Measurements from ENCODE around the gene SARDH. TPM values are rescaled to one million over a fixed set of nuclear protein-coding genes. Genes with fewer than 3 reads are reported as not detected.

SARDH gene
- total RNA-seq, 4 donors from 2014 or later, result 0.39 to 2.9 (median 0.51) TPM

DNA sequence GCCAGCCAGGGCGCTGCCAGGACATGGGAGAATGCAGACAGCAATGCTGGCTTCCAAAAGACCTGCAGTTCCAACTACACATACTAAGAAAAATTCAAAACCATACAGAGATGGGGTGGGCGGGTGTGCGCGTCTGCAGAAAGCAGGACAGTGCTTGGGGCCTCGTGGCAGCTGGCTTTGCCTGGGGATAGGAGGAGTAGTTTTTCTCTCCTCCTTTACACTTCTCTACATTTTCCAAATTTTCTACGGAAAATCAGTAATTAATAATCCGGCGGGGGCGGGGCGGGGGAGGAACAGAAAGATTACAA lies 43.6 kb upstream of the SARDH start:
- WGBS, result 83% methylated on average over 10 of the region's 10 CpGs
- intact Hi-C loops (cut with DNase I), result loop anchor here (2.0 kb wide), 1 partner anchor 213 kb away; no protein-coding TSS in a partner anchor

DNA sequence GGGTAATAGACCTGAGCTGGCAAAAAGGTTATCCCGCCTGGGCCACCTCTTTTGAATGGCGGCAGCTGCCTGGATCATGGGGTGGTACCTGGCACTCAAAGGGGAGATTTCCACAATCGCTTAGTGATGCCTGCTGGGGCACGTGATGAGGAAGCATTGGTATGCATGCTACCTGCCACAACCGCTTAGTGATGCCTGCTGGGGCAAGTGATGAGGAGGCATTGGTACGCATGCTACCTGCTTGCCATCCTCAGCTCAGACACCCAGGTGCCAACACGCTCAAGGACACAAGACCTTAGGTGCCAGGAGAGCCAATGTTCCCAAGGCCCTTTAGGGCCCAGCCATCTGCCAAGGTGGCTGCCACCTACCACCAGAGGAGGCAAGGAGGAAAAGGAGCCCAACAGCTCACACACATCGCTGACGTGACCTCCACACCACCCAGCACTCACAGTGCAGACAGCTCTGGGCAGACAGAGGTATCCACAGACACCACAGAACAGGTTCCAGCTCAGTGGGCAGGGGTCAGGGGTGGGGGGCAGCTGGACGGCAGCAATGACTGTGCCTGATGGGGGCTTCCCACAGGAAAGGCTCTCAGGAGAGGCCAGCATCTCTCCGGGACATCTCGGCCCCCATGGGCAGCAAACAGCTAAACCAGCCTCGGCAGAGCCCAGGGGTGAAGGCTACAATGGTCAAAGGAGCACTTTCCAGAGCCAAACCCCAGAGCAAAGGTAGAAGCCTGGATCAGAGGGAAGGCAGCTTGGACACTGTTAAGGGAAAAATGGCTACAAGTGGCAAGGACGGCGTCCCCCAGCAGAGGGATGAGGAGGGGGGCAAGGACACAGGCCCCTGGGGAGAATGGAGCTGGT lies 43.0 kb upstream of the SARDH start:
- no peaks in the 10 kb centered on the region for H3K27me3 ChIP-seq
- intact Hi-C loops (cut with DNase I), result no loop called here

More for the DNA sequence above, 43.6 kb upstream of the SARDH start:
- DNase-seq (ENCODE audit: extremely low spot score), result no peak
- peaks cover 4 to 62% (median 28%) of the 10 kb centered on the region in 4 donors for H3K36me3 ChIP-seq
- no peak overlapping the region for H3K4me3 ChIP-seq
- no peak overlapping the region for H3K27ac ChIP-seq (replicated peaks in 1 of 4)
- peaks cover 4 to 8% (median 7%) of the 10 kb centered on the region in 4 donors for H3K4me1 ChIP-seq
- H3K9me3 ChIP-seq, result no peaks in the 10 kb centered on the region
- no peaks in the 10 kb centered on the region for H3K27me3 ChIP-seq
- no peak for TF ChIP-seq CTCF (IDR thresholded peaks at IDR 0.05)
- TF ChIP-seq POLR2AphosphoS5 (IDR thresholded peaks at IDR 0.05), result no peak
- TF ChIP-seq POLR2A (IDR thresholded peaks at IDR 0.05; ENCODE audit: low read depth), result no peak
- TF ChIP-seq EP300 (IDR thresholded peaks at IDR 0.05), result no peak

GRCh38 chr9:133780404-133780945 lies 42.3 kb upstream of the SARDH start:
- no peaks in the 10 kb centered on the region for H3K27me3 ChIP-seq
- intact Hi-C loops (cut with DNase I), result no loop called here

More for the DNA sequence above, 43.0 kb upstream of the SARDH start:
- TF ChIP-seq CTCF (IDR thresholded peaks at IDR 0.05) (no peak), POLR2AphosphoS5 (IDR thresholded peaks at IDR 0.05) (no peak), POLR2A (IDR thresholded peaks at IDR 0.05; ENCODE audit: low read depth) (no peak), EP300 (IDR thresholded peaks at IDR 0.05) (no peak)
- DNase-seq (ENCODE audit: extremely low spot score), result no peak
- H3K9me3 ChIP-seq, result no peaks in the 10 kb centered on the region
- peaks cover 4 to 68% (median 31%) of the 10 kb centered on the region in 4 donors for H3K36me3 ChIP-seq
- H3K4me3 ChIP-seq, result no peak overlapping the region
- no peak overlapping the region for H3K27ac ChIP-seq (replicated peaks in 1 of 4)
- 97% methylated on average over 9 of the region's 15 CpGs for WGBS
- H3K4me1 ChIP-seq, result peaks cover 4 to 8% (median 7%) of the 10 kb centered on the region in 4 donors

More at GRCh38 chr9:133780404-133780945, 42.3 kb upstream of the SARDH start:
- Histone ChIP-seq H3K36me3 (peaks cover 4 to 72% (median 34%) of the 10 kb centered on the region in 4 donors), H3K4me1 (peaks cover 4 to 8% (median 7%) of the 10 kb centered on the region in 4 donors), H3K9me3 (no peaks in the 10 kb centered on the region), H3K27ac (replicated peaks in 1 of 4) (no peak overlapping the region), H3K4me3 (no peak overlapping the region)
- TF ChIP-seq POLR2AphosphoS5 (IDR thresholded peaks at IDR 0.05), result no peak
- TF ChIP-seq POLR2A (IDR thresholded peaks at IDR 0.05; ENCODE audit: low read depth), result no peak
- no peak for TF ChIP-seq CTCF (IDR thresholded peaks at IDR 0.05)
- no peak for TF ChIP-seq EP300 (IDR thresholded peaks at IDR 0.05)
- DNase-seq (ENCODE audit: extremely low spot score), result no peak
- 92% methylated on average over 10 of the region's 15 CpGs for WGBS

All from esophagus muscularis mucosa (tissue), 4 donors.